ENCODE measurements around the gene CTH.
"Not testable (repeated sequence)": the region's sequence is repeated elsewhere in the genome, so short reads cannot be mapped to it uniquely, and the experiment has no call there.

CTH gene

GRCh38 chr1:70462611-70463010 is 51.5 kb downstream of the CTH start:
- no peak for TF ChIP-seq CTCF (IDR thresholded peaks at IDR 0.05; ENCODE audit: insufficient read depth, low read length, poor library complexity, severe bottlenecking)
- Histone ChIP-seq H3K36me3 (ENCODE audit: control insufficient read depth, insufficient read depth, low read length) (no peaks in the 10 kb centered on the region), H3K4me3 (replicated peaks; ENCODE audit: low read depth, low read length) (no peak overlapping the region), H3K27me3 (replicated peaks; ENCODE audit: control insufficient read depth, insufficient read depth, low read length) (no peaks in the 10 kb centered on the region)
- DNase-seq (ENCODE audit: extremely low read depth, insufficient read length): no peak

GRCh38 chr1:70465911-70466310 is 54.8 kb downstream of the CTH start:
- Histone ChIP-seq H3K4me3 (replicated peaks; ENCODE audit: low read depth, low read length) (no peak overlapping the region), H3K36me3 (ENCODE audit: control insufficient read depth, insufficient read depth, low read length) (no peaks in the 10 kb centered on the region), H3K27me3 (replicated peaks; ENCODE audit: control insufficient read depth, insufficient read depth, low read length) (no peaks in the 10 kb centered on the region)
- DNase-seq (ENCODE audit: extremely low read depth, insufficient read length): no peak
- no peak for TF ChIP-seq CTCF (IDR thresholded peaks at IDR 0.05; ENCODE audit: insufficient read depth, low read length, poor library complexity, severe bottlenecking)

GRCh38 chr1:70467531-70467930 is 56.5 kb downstream of the CTH start:
- TF ChIP-seq CTCF (IDR thresholded peaks at IDR 0.05; ENCODE audit: insufficient read depth, low read length, poor library complexity, severe bottlenecking): no peak
- no peak overlapping the region for H3K4me3 ChIP-seq (replicated peaks; ENCODE audit: low read depth, low read length)
- H3K27me3 ChIP-seq (replicated peaks; ENCODE audit: control insufficient read depth, insufficient read depth, low read length): no peaks in the 10 kb centered on the region
- no peaks in the 10 kb centered on the region for H3K36me3 ChIP-seq (ENCODE audit: control insufficient read depth, insufficient read depth, low read length)
- DNase-seq (ENCODE audit: extremely low read depth, insufficient read length): no peak

- Histone ChIP-seq H3K4me3 (replicated peaks; ENCODE audit: low read depth, low read length) (no peak overlapping the region), H3K36me3 (ENCODE audit: control insufficient read depth, insufficient read depth, low read length) (no peaks in the 10 kb centered on the region), H3K27me3 (replicated peaks; ENCODE audit: control insufficient read depth, insufficient read depth, low read length) (no peaks in the 10 kb centered on the region)
- no peak for TF ChIP-seq CTCF (IDR thresholded peaks at IDR 0.05; ENCODE audit: insufficient read depth, low read length, poor library complexity, severe bottlenecking)
- no peak for DNase-seq (ENCODE audit: extremely low read depth, insufficient read length)
Observed at GRCh38 chr1:70468180-70468579, 57.1 kb downstream of the CTH start.

GRCh38 chr1:70469184-70469583 is 58.1 kb downstream of the CTH start:
- DNase-seq (ENCODE audit: extremely low read depth, insufficient read length); H3K27me3 ChIP-seq (replicated peaks; ENCODE audit: control insufficient read depth, insufficient read depth, low read length); H3K4me3 ChIP-seq (replicated peaks; ENCODE audit: low read depth, low read length); H3K36me3 ChIP-seq (ENCODE audit: control insufficient read depth, insufficient read depth, low read length): not testable (repeated sequence)

GRCh38 chr1:70475023-70475422 is 64.0 kb downstream of the CTH start:
- DNase-seq (ENCODE audit: extremely low read depth, insufficient read length): no peak
- no peak for TF ChIP-seq CTCF (IDR thresholded peaks at IDR 0.05; ENCODE audit: insufficient read depth, low read length, poor library complexity, severe bottlenecking)
- Histone ChIP-seq H3K4me3 (replicated peaks; ENCODE audit: low read depth, low read length) (no peak overlapping the region), H3K27me3 (replicated peaks; ENCODE audit: control insufficient read depth, insufficient read depth, low read length) (no peaks in the 10 kb centered on the region), H3K36me3 (ENCODE audit: control insufficient read depth, insufficient read depth, low read length) (no peaks in the 10 kb centered on the region)
